COR-L47 (cell line): ENCODE measurements around the gene ARHGAP33.

Experiments
- DNase-seq: peaks from one replicate; lab custom pipeline; 2025; lab: John Stamatoyannopoulos, UW

The ARHGAP33 gene

DNA sequence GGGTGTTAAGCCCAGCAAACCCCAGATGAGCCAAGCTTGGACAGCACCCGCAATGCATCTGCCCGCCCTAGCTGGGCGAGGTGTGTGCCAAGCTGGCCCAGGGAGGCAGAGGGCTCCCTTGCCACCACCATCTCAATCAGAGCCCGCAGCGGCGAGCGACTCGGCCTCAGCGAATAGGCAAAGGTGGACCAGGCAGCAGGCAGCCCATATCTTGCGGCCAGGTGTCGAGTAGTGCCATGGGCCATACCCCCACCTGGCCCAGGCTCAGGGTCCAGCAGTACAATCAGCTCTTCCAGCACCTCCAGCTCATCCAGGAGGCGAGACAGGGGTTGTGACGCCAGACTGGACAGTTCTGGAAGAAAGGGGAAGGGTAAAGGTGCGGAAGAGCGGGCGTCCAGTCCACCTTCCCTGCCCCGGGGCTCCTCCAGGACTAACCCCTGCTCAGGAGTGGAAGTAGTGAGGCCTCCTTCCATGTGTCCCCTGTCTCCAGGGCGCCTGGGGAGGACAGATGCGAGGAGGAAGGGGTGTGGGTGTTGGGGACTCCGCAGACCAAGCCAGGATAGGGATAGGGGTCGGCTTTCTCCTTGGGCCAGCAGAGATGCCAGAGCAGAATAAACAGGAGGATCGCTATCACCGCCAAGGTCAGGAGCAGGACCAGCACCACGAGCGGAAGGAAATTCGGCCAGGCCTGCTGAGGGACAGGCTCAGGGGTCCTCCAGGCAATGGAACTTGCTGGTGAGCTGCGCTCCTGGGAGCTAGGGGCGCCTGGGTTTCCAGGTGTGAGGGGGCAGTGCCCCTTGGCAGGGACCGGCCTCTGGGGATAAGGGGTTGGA lies 35.9 kb upstream of the ARHGAP33 start:
- DNase-seq = no peak

- no peak for DNase-seq
Measured at GRCh38 chr19:35740108-35740422, 35.3 kb upstream of the ARHGAP33 start.

DNA sequence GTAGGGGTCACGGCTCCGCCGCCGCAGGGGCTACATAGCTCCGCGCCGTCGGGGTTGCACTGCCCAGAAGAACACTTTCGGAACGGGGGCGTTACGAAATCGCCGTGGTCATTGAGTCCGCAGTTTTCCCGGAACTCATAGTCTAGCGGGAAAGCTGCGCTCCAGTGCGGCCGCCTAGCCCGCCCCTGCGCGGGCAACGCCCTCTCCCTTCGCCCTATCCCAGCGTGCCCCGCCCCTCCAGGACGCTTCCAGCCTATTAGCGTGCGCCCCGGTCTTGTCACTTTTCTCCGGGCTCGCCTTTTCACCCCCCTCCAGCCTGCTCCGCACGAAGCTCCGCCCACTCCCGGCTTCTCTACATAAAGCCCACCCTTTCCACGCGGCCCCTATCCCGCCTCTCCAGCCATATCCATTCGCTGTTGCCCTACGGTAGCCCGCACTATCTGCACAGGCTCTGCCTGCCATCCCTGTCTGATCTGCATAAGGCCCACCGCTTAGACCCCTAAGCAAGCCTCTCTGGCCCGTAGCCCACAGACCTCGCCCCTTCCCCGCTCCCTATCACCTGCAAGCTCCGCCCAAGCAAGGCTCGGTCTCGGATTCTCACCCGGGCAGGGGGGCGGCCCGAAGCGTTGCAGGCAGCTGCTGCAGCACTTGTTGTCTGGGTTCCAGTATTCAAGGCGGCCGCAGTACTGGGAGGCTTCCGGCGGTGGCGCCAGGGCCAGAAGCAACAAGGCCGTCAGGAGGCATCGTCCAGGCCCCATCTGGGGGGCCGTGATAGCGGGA lies 34.8 kb upstream of the ARHGAP33 start:
- DNase-seq = peak; percentile 98

DNA sequence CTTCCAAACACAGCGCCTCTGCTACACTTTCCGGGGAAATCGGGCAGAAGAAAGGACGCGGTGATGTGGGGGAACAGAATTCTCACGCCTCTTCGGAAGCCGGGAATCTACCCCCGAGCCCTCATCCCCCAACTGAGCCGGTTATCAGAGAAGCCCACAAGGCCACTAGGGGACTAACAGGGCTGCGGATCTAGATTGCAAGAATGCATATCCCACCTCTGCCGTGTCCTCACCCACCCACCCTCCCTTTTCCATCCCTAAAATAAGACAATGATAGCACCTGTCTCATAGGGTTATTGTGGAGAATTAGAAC lies 34.2 kb upstream of the ARHGAP33 start:
- DNase-seq = no peak

DNA sequence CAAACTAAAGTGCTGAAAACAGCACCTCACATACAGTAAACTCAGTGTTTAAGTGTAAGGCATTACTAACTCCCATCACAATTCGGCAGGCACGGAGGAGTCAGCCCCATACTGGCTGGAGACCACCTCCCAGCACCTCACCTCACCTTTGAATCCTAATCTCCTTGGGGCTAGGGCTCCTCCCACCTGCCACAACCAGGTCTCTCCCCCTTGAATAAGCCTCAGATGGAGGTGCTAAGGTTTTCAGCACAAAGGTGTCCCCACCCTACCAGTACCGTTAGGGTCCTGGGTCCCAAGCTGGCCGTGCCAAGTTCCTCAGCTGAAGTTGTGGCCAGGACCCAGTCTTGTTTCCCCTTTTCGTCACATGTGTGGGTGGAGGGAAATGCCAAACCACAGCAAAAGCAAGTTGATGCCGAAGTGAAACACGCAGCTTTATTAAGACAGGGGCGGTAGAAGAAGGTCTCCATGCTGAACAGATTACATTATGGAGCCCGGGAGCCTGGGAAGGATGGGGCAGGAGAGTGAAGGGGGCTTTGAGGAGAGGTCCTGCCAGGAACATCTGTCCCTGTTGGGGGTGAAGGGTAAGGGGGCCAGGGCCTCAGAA lies 33.1 kb upstream of the ARHGAP33 start, which contains the start of gene IGFLR1:
Gene IGFLR1 (minus strand): TSS at position 332 of the 604 bp plus-strand sequence. CDS start 1,272 bp downstream, outside the sequence.
- no peak for DNase-seq

- DNase-seq = no peak
Measured at GRCh38 chr19:35743640-35744429, 31.5 kb upstream of the ARHGAP33 start.

DNA sequence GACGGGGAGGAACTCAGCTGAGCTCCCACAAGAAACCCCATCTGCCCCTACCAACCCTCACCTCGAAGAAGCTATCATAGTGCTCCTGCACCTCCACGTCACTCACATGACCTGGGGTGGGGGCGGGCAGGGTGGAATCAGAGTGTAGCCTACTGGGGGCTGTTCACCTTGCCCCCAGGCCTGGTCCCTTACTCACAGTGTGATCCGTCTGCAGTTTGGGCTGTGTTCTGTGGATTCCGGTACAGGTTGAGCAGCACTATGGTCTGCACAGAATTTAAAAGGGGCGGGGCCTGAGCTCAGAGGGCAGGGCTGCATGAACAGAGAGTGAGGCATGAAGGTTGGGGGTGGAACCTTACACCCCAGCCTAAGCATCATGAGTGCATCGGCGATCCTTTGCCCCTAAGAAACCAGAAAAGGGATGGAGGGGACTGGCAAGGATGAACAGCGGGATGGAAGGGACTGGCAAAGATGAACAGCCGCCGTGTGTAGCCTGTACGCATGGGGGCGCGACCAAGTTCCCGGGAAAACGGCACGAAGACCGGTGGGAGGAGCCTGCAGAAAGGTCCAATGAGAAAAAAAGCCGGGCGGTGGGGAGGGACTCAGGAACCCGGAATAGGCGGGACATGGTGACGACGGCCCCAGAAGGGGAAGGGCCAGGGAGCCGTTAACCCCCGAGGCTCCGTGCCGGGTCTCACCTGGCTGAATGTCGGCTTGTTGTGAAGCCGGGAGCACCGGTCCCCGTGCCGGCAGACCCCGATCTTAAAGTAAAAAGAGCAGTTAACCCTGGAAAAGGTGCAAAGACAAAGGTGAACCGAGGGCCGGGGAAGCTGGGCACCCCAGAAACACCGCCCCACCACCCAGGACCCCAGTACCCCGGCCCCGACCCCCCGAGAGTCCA lies 30.7 kb upstream of the ARHGAP33 start:
- DNase-seq = peak; percentile 97

- peak; percentile 99 for DNase-seq
Measured at GRCh38 chr19:35745328-35746086, 29.9 kb upstream of the ARHGAP33 start, which contains the start of the genes PSENEN and U2AF1L4. Gene PSENEN, plus strand, starts transcription at chr19:35745651. Its CDS starts 280 bp downstream, at chr19:35745931. Gene U2AF1L4, minus strand, starts transcription at chr19:35745418. Its CDS starts 27 bp downstream, at chr19:35745391.

DNA sequence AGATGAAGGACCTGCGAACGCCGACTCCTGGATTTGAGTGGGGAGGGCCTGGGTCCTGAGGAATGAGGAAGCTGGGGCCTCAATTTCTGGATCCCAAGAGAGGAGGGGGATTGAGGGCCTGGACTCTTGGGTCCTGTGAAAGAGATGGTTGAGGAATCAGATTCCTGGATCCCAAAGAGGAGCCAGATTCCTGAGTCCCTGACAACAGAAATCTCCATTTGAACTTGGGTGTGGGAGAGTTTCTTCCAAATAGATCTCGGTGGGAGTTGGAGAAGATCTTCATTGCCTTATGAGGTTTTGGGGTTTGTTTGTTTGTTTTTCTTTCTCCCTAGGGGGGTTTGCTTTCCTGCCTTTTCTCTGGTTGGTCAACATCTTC lies 29.3 kb upstream of the ARHGAP33 start:
- no peak for DNase-seq

- no peak for DNase-seq
Measured at GRCh38 chr19:35746531-35746930, 28.8 kb upstream of the ARHGAP33 start.

DNA sequence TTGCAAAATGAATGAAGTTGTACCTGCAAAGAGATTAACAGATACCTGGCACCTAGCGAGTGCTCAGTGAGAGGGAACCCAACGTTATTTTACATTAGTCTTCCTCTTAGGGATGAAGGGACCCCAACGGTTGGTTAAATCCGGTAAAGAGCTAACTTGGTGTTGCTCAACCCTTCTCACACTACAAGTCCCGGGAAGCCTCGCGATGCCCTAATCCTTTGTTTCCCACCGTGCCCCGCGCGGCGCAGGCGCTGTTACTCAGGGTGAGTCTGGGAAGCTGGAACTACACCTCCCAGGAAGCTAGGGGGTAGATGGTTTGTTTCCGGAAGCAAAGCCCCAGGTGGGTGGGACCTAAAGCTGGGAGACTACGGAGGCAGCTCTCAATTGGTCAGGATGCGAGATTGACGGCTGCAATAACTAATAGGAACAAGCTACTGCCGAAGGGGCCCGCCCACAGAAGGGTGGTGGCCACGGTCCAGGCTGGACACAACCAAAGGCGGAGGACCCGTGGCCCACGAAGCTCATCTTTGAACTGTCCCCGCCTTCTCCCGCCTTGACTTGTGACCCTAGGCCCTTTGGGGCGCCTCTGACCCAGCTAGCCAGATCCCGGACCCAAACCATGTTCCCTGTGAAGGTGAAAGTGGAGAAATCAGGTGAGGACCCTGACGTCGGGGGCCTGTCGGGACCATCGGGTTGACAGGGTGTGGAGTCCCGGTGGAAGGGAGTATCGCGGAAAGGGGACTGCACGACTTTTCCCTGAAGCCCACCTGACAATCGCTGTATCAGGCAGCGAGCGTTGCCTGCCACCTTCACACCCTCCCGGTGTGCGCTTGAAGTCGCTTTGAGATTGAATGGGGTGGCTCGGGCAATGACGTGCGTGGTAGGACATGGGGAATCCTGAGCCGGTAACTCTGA lies 27.0 kb upstream of the ARHGAP33 start, which contains the start of gene LIN37:
Gene LIN37 (plus strand): TSS at position 471 of the 915 bp plus-strand sequence. CDS start 149 bp downstream, at position 620.
- peak; percentile 98 for DNase-seq

- no peak for DNase-seq
Measured at GRCh38 chr19:35750167-35750566, 25.2 kb upstream of the ARHGAP33 start.

DNA sequence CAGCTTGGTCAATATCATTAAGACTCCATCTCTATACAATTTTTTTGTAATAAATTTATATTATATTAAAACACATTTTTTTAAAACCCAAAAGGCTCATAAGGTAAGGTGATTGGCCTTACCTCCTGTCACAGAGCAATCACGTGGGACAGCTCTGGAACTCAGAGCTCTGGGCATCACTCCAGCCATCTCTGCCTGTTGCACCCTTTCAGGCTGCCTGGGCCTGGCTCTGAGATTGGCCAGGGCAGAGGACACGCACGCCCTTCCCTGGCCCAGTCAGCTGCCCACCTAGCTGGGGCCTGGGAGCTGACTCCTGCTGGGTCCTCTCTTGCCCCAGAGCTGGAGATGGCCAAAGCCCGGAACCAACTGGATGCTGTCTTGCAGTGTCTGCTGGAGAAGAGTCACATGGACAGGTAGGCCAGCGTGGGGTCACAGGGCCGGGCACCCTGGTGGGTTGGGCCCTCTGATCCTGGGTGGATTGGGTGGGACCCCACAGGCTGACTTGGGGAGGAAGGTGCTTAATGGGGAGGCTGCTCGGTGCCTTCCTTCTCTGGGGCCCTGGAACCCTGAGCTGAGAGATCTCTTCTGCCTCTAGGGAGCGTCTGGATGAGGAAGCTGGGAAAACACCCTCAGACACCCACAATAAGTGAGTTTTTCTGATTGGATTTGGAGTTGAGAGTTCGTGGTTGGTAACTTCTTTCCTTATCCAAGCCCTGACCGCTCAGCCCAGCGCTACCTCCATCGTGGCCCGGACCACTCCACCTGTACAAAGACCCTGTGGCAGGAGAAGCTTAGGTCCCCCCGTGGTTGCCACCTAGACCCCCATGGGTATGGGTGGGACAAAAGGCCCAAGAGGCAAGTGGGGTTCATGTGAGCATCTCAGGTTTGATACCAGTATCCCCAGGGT lies 23.3 kb upstream of the ARHGAP33 start:
- no peak for DNase-seq

DNA sequence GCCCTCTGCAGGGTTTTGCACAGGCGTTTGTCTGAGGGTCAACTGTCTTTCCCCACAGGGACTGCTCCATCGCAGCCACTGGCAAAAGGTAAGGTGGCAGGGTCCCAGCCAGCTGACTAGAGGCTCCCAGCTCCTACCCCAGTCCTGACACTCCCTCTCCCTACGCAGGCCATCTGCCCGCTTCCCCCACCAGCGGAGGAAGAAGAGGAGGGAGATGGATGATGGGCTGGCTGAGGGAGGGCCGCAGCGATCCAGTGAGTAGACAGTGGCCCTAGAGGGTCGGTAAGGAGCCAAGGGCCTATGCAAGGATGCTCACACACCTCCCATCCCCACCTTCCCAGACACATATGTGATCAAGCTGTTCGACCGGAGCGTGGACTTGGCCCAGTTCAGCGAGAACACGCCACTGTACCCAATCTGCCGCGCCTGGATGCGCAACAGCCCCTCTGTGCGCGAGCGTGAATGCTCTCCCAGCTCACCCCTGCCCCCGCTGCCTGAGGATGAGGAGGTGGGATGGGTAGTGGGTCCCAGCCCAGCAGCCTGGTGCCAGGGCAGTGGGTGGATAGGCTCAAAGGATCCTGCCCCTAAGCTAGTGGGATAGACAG lies 22.5 kb upstream of the ARHGAP33 start:
- no peak for DNase-seq

DNA sequence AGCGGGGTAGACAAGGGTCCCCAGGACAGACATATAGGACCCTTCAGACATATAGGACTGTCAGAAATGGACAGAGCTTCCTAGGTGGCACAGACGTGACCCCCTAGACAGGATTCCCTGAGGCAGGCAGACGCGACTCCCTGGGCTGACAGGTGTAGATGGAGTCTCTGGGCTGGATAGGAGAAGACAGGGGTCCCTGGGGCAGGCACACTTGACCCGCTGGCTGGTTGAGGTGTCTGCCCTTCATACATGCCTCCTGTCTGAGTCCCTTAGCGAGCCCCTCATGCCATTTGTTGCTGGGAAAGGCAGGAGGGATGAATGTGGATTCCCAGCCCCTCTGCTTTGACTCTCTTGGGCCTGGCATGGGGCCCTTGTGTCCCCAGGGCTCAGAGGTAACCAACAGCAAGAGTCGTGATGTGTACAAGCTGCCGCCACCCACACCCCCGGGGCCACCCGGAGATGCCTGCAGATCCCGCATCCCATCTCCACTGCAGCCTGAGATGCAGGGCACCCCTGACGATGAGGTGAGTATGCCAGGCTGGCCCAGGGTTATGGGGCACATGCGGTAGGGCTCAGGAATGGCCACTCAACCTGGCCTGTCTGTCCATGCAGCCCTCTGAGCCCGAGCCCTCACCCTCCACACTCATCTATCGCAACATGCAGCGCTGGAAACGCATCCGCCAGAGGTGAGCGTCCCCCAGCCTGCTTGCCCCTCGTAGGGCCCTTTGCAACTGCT lies 21.6 kb upstream of the ARHGAP33 start:
- no peak for DNase-seq

DNA sequence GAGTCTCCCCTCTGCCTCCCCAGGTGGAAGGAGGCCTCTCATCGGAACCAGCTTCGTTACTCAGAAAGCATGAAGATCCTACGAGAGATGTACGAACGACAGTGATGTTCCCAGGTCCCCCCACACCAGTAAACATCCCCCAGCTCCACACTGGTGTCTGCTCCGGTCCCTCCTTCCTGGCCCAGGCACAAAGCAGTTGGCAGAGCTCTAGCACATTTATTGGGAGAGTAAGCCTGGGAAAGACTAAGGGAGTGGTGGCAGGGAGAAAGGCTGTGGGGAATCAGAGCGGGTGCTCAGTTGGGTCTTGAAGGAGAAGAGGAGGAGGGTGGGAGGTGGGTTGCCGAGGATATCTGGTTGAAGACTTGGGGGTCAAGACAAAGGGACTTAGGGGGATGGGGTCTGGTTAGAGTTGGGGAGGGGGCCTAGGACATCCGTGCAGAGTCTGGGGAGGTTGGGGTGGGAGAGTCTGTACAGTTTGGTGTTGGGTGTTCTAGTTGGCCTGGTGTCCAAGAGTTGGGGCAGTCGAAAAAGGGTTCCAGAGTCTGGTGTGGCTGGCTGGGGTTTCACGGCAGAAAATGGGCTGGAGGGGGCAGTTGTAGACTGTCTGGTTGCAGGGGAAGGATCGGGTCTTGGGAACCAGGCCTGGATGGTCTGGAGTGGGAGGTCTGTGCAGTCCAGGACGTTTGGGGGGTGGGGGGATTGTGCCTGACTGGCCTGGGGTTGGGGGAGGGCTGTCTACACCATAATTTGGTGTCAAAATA lies 20.8 kb upstream of the ARHGAP33 start:
- no peak for DNase-seq
